PC-3 (cell line): ENCODE data around the gene PPM1E.

Source experiments
- CTCF ChIP-seq: fragments of 300-600 bp; sonication (generic); conservative IDR thresholded peaks from 2 replicates; pipeline ENCODE4 v1.5.1; 2017; ENCODE audit warnings: antibody characterized with exemption, low read depth, mild to moderate bottlenecking, low read length
- EZH2 ChIP-seq: fragments of 300-600 bp; sonication (generic); IDR thresholded peaks from one replicate; pipeline ENCODE4 v1.6.1; 2017; ENCODE audit warnings: antibody characterized with exemption, mild to moderate bottlenecking, low read length; ENCODE audit not compliant: unreplicated experiment
- EZH2phosphoT487 ChIP-seq: fragments of 300-600 bp; sonication (generic); IDR thresholded peaks from 2 replicates; pipeline ENCODE4 v1.6.1; 2018; ENCODE audit warnings: mild to moderate bottlenecking, antibody characterized with exemption, low read length, borderline replicate concordance

- no peak for TF ChIP-seq CTCF
- no peak for TF ChIP-seq EZH2phosphoT487
- no peak for TF ChIP-seq EZH2
Measured at GRCh38 chr17:59024916-59025315, 269.3 kb downstream of the PPM1E start.
